Ascending aorta (tissue), 2 donors: ENCODE measurements around the gene PARD3B. TPM values are rescaled to one million over a fixed set of nuclear protein-coding genes. Genes with fewer than 3 reads are reported as not detected.

ENCODE experiments used
- DNase-seq, 2 donors: peaks; one replicate each; pipeline ENCODE4 v3.0.0-alpha.2; 2019; ENCODE audit warnings: low spot score in 2 of 2
- H3K27ac ChIP-seq, 2 donors: fragments of 200-600 bp; sonication (generic); one replicate each; pipeline ENCODE4 v1.5.1; 2016 to 2017; ENCODE audit warnings: mild to moderate bottlenecking in 1 of 2
- H3K27me3 ChIP-seq: fragments of 200-600 bp; sonication (generic); one replicate; pipeline ENCODE4 v1.5.1; 2017
- H3K36me3 ChIP-seq, 2 donors: fragments of 200-600 bp; sonication (generic); one replicate each; pipeline ENCODE4 v1.5.1; 2016
- H3K4me1 ChIP-seq, 2 donors: fragments of 200-600 bp; sonication (generic); one replicate each; pipeline ENCODE4 v1.5.1; 2016 to 2017; ENCODE audit warnings: mild to moderate bottlenecking in 1 of 2
- H3K4me3 ChIP-seq, 2 donors: fragments of 200-600 bp; sonication (generic); one replicate each; pipeline ENCODE4 v1.5.1; 2016 to 2017; ENCODE audit warnings: mild to moderate bottlenecking in 1 of 2
- H3K9me3 ChIP-seq, 2 donors: fragments of 200-600 bp; sonication (generic); one replicate each; pipeline ENCODE4 v1.5.1; 2016
- intact Hi-C: fragments of 100-400 bp; cut with DNase I; formaldehyde crosslinking; loops from one replicate; pipeline ENCODE4 v1.15.1; 2023
- total RNA-seq: library from RNA; depleted of rRNA; stranded (reverse); fragments of >200 nt; gene quantifications from one replicate; pipeline ENCODE4 v1.1.0, GENCODE V29; 2016
- TF ChIP-seq, protein P1 (sequence below), 3 experiments: fragments of 200-600 bp in 2 of 3; fragments of 450-650 bp in 1 of 3; sonication (generic) in 2 of 3; IDR thresholded peaks; one replicate each; pipeline ENCODE4 v1.5.1; 2016 to 2019; ENCODE audit warnings: antibody characterized with exemption in 3 of 3, mild to moderate bottlenecking in 1 of 3, moderate library complexity in 1 of 3

PARD3B gene
- total RNA-seq, 1 donor from 2014 or later = 9.5 TPM

DNA sequence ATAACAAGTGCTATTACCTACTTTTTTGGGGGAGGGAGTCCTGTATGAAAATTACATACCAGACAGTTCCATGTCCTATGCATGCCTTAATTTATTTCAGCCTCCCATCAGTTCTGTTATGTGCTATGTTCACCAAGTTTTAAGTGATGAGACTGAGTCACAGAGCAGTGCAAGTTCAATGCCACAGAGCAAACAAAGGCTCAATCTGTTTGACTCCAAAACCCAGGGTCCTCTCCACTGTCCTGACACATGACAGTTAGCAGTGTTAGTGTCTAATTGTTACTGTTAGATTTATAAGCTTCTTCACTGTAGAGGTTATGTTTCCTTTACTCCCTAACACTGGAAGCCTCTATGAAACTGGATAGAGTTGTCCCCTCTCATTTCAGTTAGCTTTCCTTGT lies 498.0 kb downstream of the PARD3B start:
- no peak for DNase-seq
- intact Hi-C loops = no loop called here
- TF ChIP-seq, protein P1, sequence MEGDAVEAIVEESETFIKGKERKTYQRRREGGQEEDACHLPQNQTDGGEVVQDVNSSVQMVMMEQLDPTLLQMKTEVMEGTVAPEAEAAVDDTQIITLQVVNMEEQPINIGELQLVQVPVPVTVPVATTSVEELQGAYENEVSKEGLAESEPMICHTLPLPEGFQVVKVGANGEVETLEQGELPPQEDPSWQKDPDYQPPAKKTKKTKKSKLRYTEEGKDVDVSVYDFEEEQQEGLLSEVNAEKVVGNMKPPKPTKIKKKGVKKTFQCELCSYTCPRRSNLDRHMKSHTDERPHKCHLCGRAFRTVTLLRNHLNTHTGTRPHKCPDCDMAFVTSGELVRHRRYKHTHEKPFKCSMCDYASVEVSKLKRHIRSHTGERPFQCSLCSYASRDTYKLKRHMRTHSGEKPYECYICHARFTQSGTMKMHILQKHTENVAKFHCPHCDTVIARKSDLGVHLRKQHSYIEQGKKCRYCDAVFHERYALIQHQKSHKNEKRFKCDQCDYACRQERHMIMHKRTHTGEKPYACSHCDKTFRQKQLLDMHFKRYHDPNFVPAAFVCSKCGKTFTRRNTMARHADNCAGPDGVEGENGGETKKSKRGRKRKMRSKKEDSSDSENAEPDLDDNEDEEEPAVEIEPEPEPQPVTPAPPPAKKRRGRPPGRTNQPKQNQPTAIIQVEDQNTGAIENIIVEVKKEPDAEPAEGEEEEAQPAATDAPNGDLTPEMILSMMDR (IDR thresholded peaks at IDR 0.05) = no peak
- Histone ChIP-seq H3K4me3 (no peak overlapping the region), H3K9me3 (no peaks in the 10 kb centered on the region), H3K36me3 (peaks cover 0 to 5% of the 10 kb centered on the region in 2 donors), H3K27me3 (no peaks in the 10 kb centered on the region), H3K4me1 (no peaks in the 10 kb centered on the region), H3K27ac (no peak overlapping the region)

DNA sequence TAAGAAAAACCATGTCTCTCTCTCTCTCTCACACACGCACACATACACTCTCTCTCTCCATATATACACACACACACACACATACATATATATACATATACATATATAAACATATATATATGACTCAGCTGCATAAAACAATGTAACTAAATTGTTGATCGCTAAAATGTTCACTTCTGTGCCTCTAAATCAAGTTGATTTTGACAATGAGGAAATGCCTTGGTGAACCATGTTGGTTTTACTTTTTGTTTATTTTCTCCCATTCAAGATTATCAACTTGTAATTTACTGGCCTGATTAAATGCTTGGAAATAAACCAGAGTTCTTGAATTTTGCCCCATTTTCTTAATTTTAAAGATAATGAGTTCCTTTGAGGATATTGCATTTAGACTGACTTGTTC lies 500.4 kb downstream of the PARD3B start:
- TF ChIP-seq, protein P1 (IDR thresholded peaks at IDR 0.05) = no peak
- Histone ChIP-seq H3K4me1 (no peaks in the 10 kb centered on the region), H3K9me3 (no peaks in the 10 kb centered on the region), H3K27ac (no peak overlapping the region), H3K36me3 (peaks cover 0 to 14% of the 10 kb centered on the region in 2 donors), H3K27me3 (no peaks in the 10 kb centered on the region), H3K4me3 (no peak overlapping the region)
- intact Hi-C loops = no loop called here
- no peak for DNase-seq

DNA sequence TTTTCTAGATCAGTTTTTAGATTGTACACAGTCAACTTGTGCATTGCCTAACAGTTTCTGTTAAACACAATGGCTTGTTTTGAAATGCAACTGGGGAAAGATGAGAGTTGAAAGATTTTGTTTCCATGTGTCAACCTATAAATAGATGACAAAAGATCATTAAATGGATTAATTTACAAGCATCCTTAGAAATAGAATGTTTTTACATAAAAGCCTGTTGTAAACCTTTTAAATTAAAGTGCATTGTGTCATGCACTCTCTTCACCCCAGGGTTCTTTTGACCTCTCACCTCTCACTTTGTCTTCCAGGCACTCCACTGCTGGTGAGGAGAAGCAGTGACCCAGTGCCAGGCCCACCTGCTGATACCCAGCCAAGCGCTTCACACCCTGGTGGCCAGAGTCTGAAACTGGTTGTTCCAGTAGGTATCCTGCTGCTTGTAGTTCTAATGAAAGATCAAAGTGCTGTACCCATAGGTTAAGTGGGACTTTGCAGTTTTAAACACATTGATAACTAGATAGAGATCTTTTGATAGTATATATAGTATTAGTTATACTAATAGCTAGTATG lies 502.1 kb downstream of the PARD3B start:
- no peak overlapping the region for H3K4me3 ChIP-seq
- intact Hi-C loops = no loop called here
- no peaks in the 10 kb centered on the region for H3K27me3 ChIP-seq
- H3K9me3 ChIP-seq = no peaks in the 10 kb centered on the region
- no peak for DNase-seq
- TF ChIP-seq, protein P1 (IDR thresholded peaks at IDR 0.05) = no peak
- H3K36me3 ChIP-seq = peaks cover 0 to 14% of the 10 kb centered on the region in 2 donors
- H3K27ac ChIP-seq = no peak overlapping the region
- H3K4me1 ChIP-seq = no peaks in the 10 kb centered on the region

DNA sequence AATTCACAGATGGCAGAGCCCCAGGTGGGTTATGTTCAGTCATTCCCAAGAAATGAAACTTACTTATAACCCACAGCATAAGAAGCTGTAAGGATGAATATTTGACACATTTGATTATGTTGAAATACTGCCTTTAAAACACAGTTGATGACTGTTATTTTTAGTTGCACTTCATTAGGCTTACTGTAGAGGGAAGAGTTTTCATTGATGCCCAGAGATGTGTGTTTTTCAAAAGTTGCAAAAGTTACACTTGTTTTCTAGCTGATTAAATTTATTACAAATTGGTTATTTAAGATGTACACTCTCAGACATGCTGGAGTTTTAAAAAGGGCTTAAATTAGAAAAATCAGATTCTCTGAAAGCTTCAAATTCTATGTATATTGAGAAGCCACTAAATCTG lies 506.1 kb downstream of the PARD3B start:
- Histone ChIP-seq H3K9me3 (no peaks in the 10 kb centered on the region), H3K27ac (no peak overlapping the region), H3K4me1 (no peaks in the 10 kb centered on the region), H3K36me3 (peaks cover 0 to 14% of the 10 kb centered on the region in 2 donors), H3K27me3 (no peaks in the 10 kb centered on the region), H3K4me3 (no peak overlapping the region)
- DNase-seq = no peak
- TF ChIP-seq, protein P1 (IDR thresholded peaks at IDR 0.05) = no peak
- intact Hi-C loops = no loop called here

DNA sequence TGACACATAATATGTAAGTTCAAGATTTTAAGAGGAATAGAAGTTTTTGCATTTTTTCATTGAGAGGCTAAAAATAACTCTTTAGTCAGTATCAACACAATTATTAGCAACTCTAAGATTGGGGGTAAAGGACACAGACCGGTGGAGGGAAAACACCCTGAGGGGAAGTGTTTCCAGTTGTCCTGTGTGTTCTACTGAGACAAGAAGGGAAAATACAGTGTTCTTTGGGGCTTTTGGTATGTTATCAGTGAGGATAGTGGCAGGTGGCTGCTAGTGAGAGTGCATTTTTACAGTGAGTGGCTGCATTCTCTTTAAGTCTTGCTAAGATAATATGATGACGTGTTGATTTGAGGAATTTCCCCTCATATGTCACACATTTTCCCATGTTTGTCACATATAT lies 507.5 kb downstream of the PARD3B start:
- H3K27ac ChIP-seq = no peak overlapping the region
- H3K36me3 ChIP-seq = peaks cover 0 to 13% of the 10 kb centered on the region in 2 donors
- H3K27me3 ChIP-seq = no peaks in the 10 kb centered on the region
- intact Hi-C loops = no loop called here
- no peak overlapping the region for H3K4me3 ChIP-seq
- no peak for DNase-seq
- H3K9me3 ChIP-seq = no peaks in the 10 kb centered on the region
- TF ChIP-seq, protein P1 (IDR thresholded peaks at IDR 0.05) = no peak
- H3K4me1 ChIP-seq = no peaks in the 10 kb centered on the region
